Stimulated activated CD8-positive, alpha-beta memory T cell treated with anti-CD3 and anti-CD28 coated beads, Interleukin-4, amount 100 ng/mL, for 48 hours (primary cell): ENCODE measurements around the gene GRK7.
A peak's percentile ranks its signal among the peaks of the same experiment; 100 is the strongest.
"Not testable (repeated sequence)": the region's sequence is repeated elsewhere in the genome, so short reads cannot be mapped to it uniquely, and the experiment has no call there.

Experiments
- DNase-seq: peaks from one replicate; pipeline ENCODE4 v3.0.0-alpha.2; 2020

Gene GRK7

DNA sequence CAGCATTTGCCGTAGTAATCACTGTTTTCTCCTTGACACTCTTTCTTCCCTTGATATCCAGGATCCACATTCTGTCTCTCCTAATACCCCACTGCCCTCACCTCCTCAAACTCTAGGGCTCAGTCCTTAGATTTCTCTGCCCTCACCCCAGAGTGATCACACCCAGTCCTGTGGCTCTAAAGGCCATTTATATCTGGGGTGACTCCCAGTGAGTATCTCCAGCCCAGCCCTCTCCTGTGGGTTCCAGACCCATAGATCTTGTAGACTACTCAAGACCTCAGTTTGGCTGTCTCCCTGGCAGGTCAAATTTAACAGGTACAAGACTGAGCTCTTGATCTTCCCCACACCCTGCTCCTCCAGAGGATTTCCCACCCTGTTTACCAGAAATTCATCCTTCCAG is 1.3 kb downstream of the GRK7 start:
- DNase-seq: no peak

DNA sequence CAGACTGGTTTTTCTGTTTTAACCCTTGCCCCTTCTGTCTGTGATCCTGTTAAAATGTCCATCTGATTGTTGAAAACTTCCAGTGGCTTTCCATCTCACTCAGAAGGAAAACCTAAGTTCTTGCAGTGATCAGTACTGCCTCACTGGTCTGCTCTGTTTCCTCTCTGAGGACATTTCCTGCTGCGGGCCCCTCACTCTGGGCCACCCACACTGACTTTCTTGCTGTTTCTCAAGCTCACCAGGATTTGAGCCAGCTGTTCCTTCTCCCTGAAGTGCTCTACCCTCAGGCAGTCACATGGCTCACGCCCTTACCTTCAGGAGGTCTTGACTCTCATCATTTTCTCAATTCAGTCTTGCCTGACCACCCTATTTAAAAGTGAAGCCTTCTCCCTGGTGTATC is 1.8 kb downstream of the GRK7 start:
- DNase-seq: no peak

DNA sequence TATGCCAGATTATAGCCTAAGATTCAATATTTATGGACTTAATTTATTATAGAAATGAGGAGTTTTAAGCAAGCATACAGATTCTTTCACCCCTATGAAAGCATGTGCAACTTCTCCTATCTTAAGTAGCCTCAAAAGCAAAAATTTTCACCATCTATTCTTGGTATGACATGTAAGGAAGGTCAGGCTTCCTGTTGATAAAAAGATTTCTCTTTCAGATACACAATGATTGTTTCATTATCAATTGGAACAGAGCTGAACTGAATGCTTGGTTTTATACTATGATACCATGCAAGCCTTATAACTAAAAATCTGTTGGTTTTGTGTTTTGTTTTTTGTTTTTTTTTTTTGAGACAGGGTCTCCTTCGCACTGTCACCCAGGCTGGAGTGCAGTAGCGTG is 3.9 kb downstream of the GRK7 start:
- DNase-seq: no peak

DNA sequence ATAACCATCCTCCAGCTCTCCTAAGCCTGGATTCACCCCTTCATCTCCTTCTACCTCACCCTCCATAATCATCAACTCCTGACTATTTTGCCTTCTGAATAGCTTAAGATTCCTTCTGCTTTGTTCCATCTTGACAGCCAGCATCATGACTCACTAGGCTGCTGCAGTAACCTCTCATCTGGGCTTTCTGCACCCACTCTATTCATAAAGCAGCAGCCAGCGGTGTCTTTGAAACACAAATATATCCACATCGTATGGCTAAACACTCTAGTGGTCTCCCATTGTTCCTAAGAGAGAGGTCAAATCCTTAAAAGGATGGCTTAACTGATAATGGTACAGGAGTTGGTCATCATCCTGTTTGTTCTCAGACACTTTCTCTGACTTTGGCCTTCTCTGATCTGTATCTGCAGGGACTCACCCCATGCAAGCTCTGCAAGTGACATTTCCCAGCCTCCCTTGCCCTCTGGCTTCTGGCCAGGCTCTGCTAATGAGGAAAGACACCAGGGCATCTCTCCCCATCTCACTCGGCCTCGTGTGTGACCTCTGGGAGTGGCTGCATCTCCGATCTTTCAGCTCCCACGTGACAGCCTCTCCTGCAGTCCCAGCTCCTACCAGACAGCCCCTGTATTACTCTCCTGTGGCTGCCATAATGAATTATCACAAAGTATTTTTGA is 6.2 kb downstream of the GRK7 start:
- DNase-seq: no peak

DNA sequence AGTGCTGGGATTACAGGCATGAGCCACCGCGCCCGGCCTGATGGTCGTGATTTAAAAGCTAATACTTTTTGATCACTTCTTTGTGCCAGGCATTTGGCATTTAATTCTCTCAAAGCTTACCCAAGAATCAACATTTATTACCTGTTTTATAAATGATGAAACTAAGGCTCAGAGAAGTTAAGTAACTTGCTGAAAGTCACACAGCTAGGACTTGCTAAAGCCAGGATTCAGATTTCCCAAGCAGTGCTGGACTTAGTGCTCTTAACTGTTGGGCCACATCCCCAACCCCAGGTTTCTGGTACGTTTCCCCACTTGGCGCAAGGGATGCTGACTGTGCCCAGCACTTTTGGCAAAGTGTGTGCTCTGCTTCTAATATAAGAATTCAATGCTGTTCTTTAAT is 10.5 kb downstream of the GRK7 start:
- no peak for DNase-seq

DNA sequence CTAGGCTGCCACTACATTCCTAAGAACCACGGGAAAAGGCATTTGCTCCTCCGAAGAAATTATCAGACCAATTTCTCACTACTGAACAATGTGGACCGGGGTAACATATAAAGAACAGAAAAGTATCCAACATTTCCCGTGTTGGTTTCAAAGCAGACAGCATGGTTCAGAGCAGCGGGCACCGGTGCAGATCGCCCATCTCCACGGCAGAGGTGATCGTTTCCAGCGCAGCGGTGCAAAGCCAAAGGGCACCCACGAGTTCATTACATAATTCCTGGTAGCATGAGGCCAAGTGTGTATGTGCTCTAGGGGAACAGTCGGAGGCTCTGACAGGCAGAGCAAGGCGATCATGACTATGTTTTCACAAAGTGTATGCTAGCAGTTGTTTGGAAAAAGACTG is 13.2 kb downstream of the GRK7 start:
- DNase-seq: no peak

DNA sequence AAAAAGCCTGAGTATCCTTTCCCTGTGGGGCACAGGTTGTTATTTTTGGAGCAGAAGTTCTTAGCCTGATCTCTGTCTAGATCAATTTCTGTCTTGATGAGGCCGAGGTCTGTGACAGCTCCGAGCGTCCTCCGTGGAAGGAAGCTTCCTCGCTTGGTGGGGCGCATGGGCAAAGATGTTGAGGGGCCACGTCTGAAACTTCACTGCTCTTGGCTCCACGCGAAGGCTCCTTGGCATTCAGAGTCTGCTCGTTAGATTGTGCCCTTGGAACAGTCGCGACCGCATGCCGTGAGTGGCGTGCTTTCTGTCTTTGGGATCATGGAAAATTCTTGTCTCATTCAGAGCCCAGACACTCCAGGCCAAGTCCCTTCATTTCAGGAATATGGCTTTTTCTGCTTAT is 13.7 kb downstream of the GRK7 start:
- DNase-seq: no peak

DNA sequence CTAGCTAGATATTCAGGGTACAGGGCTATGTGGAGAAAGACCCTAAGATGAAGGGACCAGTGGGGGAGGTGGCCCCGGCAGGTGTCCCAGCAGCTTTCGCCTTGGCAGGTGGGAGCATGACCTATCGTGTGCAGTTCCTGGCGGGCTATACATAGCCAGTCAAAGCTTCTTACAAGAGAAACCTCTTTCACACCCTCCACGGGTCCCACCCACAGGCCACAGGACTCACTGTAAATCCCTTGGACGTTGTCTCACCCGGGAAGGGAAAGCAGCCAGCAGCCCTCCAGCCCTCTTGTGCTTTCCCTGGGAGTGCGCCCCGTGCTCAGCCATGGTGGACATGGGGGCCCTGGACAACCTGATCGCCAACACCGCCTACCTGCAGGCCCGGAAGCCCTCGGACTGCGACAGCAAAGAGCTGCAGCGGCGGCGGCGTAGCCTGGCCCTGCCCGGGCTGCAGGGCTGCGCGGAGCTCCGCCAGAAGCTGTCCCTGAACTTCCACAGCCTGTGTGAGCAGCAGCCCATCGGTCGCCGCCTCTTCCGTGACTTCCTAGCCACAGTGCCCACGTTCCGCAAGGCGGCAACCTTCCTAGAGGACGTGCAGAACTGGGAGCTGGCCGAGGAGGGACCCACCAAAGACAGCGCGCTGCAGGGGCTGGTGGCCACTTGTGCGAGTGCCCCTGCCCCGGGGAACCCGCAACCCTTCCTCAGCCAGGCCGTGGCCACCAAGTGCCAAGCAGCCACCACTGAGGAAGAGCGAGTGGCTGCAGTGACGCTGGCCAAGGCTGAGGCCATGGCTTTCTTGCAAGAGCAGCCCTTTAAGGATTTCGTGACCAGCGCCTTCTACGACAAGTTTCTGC is 15.0 kb downstream of the GRK7 start:
- DNase-seq: no peak

DNA sequence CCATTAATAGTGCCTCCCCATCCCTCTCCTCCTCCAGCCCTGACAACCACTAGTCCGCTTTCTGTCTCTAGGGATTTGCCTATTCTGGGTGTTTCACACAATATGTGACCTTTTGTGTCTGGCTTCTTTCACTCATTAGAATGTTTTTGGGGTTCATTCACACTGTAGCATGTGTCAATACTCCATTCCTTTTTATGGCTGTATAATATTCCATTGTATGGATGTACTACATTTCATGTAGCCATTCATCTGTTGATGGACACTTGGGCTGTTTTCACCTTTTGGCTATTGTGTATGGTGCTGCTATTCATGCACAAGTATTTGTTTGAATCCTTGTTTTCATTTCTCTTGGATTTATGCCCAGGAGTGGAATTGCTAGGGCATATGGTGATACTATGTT is 16.5 kb downstream of the GRK7 start:
- DNase-seq: no peak

DNA sequence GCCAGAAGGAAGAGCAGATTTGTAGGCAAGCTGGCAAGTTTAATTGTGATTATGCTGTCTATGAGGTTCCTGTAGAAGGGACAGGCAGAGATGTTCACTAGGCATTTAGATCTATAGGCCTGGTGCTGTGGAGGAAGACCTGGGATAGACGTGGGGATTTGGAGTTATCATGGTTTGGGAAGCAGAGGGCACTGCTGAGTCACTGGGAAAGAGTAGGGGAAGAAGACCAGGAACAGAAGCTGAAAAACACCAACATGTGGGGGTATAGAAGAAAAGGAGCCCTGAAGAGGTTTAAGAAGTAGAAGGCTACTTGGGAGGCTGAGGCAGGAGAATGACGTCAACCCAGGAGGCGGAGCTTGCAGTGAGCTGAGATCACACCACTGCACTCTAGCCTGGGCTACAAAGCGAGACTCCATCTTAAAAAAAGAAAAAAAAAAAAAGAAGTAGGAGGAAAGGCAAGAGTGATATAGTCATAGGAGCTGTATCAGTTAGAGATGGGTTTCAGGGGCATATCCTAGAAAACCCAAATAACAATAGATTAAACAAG is 19.3 kb downstream of the GRK7 start:
- no peak for DNase-seq

DNA sequence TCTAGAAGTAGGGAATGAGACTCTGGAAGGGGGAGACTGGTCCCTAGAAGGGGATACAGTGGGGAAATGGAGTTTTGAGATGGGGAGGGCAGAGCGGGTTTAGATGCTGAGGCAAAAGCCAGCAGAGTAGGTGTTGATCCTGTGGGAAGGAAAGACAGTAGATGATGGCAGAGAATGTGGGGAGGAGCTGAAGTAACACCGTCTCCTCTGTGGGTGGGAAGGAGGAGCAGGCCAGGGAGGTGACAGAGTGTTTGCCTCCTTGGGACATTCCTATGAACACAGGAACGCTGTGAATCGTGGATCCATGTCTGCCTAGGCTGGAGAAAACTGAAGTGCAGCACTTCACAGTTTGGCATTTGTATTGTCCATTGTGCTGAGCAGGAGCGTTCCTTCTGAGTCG is 20.4 kb downstream of the GRK7 start:
- no peak for DNase-seq

DNA sequence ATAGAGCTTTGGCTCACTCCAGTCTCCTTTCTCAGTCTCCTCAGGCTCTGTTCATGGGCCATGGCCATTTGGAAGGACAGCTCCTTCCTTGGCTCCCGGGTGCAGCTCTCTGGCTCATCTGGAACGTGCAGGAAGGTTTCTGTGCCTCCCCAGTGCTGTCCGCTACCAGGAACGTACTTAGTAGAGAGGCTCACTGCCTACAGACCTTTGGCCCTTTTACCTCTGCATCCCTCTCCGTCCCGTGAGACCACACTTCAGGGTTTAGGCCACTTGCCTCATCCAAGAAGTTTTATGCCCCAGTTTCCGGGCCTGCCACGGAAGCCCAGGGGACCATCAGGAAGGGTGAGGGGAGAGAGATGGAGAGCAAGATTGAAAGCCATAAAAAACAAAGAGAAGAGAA is 20.9 kb downstream of the GRK7 start:
- DNase-seq: no peak

DNA sequence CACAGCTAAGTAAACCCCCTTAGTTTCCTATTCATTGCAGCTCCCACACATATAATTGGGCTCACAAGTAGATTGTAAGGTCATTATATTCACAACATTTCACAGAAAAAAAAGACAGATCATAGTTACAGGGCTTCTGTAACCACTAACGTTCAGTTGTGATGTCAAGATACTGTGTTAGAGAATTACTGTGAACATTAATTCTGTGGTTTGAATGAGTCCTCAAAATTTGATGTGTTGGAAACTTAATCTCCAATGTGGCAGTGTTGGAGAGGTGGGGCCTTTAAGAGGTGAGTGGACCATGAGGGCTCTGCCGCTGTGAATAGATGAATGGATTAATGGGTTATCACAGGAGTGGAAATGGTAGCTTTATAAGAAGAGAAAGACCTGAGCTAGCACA is 21.3 kb downstream of the GRK7 start:
- DNase-seq: no peak

DNA sequence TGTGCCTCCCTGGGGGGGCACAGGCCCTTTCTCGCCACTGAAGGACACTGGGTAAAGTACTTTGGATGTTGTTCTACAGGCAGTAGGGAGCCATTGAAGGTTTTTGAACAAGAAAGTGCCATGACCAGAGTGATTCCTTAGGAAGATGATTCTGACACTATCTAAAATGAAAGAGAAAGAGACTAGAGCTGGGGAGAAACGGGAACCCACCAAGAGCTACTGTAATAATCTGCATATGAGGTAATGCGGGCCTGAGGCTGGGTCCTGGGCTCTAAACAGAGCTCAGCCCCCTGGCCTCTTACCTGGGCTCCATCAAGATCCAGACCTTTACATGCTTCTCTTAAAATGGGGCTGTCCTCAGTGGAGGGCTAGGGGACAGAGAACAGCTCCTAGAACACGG is 24.9 kb downstream of the GRK7 start:
- DNase-seq: no peak

DNA sequence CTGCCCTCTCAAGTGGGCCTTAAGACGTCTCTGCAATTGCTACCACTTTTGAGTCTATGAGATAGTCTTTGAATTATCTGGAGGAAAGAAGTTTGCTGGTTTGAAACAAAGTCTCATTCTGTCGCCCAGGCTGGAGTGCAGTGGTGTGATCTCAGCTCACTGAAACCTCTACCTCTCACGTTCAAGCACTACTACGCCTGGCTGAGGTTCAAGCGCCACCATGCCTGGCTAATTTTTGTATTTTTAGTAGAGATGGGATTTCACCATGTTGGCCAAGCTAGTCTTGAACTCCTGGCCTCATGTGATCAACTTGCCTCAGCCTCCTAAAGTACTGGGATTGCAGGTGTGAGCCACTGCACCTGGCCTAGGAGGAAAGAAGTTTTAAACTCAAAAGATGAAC is 25.5 kb downstream of the GRK7 start:
- not testable (repeated sequence) for DNase-seq

DNA sequence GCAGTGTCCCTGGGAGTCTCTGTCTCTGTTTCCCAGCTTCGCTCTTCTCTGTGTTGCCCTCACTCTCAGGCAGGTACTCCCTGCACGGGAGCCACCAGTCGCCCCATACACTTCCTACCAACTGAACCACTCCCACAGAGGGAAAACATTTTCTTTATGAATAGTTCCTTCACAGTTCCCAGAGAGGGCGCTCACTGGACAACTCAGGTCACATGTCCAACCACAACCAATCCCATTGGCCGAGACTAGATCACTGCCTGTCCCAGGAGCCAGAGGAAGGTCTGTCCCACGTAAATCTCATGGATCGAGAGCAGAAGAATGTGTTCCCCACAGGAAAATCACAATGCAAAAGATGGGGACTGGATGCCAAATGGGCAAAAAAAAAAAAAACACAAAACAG is 26.1 kb downstream of the GRK7 start:
- no peak for DNase-seq

DNA sequence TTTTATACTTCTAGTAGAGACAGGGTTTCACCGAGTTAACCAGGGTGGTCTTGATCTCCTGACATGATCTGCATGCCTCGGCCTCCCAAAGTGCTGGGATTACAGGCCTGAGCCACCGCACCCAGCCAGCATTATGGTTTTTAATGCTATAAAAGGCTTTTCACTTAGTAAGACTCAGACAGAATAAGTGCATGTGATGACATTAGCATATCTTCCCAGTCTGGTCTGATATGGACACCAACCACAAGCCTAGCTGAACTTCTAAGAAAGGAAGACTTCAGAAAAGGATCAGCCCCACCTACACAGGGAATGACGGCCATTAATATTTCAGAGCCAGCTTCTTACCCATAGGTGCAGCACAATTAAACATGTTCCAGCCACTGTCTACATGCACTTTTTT is 27.0 kb downstream of the GRK7 start:
- no peak for DNase-seq

DNA sequence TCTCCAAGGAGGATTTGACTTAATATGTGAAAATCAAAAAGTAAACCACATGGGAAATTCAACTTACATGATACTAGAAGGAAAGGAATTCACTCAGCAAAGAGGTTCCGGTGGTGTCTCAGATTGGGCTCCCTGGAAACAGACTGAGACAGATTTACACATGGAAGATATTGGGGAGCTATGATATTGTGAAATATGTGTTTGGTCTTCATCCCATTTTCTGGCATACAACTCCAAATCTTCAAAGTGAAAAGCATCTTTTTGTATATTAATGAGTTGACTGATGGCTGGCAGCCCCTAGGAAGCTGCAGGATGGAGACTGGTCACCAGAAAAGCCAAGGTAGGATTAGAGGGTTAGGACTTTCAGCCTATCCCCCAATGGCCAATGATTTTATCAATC is 29.3 kb downstream of the GRK7 start:
- DNase-seq: no peak

DNA sequence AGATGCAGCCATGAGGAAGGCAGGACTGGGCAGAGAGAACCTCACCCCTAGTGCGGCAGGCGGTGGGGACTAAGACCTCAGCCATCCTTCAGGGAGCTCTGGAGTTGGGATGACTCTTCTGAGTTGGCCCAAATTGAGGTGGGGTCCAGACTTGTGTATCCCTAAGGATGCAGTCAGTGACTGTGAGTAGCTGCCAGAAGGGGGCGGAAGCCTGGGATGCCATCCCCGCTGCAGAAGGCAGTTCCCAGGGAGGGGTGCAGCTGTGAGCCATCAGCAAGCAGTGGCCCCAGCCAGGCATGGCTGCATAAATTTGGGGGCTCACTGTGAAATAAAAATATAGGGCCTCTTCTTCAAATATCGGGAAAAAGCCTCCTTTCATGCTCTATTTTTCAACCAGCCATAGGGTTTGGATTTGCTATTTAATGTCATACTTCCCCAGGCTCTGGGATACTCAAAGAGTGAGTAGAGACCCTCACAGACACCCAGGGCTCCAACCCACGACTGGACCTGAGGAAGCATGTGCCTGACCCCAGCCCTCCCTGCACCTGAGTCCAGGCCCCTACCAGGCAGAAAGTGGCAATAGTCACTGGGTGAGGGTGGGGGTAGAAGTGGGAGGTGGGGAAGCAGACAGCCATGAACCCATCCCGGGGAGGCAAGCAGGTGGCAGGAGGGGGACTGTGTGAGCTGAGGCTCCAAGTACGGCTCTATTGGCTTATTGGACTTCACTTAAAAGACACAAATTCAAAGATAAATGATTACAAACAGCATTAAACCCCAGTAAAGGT is 30.5 kb downstream of the GRK7 start:
- DNase-seq: no peak

DNA sequence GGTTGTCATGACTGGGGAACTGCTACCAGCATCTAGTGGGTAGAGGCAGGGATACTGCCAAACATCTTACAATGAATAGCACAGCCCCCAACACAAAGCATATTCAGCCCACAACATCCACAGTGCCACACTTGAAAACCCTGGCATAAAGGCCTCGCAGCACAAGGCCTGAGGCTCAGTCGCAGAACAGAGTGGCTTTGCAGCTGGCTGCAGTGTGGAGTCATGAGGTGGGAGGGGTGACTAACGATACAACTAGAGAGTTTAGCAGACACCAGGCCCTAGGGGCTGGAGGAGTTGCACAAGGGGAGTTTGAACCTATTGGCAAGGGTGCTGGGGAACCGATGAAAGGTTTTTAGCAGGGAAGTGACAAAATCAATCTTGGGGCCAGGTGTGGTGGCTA is 32.1 kb downstream of the GRK7 start:
- peak; percentile 49 for DNase-seq

DNA sequence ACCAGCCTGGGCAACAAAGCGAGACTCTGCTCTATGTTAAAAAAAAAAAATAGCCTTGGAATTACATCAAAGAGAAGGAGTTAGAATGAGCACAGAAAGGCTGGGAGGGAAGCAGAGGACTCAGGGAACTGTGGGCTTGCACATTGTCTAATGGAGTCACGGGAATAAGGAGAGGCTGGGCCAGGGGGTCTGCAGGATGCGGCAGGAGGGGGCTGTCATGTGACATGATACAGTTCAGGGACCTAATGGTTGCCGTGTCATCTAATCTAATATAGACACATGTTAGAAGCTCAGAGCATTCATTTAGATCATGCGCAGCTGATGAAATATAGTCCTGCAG is 32.5 kb downstream of the GRK7 start:
- DNase-seq: no peak

DNA sequence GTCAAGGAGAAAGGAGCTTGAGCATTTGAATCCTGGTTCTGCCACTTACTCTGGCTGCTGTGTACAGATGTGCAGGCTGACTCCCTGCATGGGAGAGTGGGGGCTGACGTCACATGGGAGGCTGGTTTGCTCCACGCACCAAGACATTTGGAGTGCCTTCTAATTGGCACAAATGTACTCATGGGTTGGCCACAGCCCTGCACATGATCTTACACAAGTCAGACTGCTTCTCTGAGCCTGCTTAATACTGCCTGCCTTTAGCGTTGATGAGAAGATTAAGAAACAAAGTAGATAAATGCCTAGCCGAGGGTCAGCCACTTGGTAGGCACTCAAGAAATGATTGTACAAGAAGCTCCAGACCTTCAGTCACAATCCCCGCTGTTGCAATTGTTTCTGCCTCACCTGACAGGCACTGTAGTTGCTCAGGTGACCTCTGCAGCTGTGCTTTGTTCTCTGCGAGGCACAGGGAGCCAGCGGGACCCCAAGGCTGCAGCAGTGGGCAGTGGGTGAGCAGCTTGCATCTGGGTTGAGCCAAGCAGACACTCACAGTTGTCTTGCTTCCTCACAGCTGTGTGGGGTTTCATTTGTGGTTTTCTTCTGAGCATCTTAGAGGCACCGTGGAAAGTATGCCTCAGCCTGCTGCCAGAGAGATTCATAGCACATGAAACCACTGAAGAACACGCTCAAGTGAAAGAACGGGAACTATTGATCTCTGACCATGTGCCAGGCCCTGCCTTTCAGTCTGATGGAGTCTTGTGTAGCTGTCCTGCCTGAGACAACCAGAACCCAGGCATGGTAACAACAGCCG is 33.1 kb downstream of the GRK7 start:
- DNase-seq: peak; percentile 80
